DMS153 treated with DMSO at 0.1 percent for 48 hours (cell line): Measurements from ENCODE around the gene MBD3L5.
"Not testable (repeated sequence)": the region's sequence is repeated elsewhere in the genome, so short reads cannot be mapped to it uniquely, and the experiment has no call there.

Experiments used
- DNase-seq: peaks from one replicate; lab custom pipeline; 2025; ENCODE audit not compliant: unreplicated experiment; lab: John Stamatoyannopoulos, UW

MBD3L5 gene

GRCh38 chr19:7030278-7030677 is at the start of gene MBD3L5:
MBD3L5 (plus strand) TSS chr19:7030578; CDS start chr19:7030612, 34 bp downstream.
- not testable (repeated sequence) for DNase-seq

- DNase-seq: no peak
Observed at GRCh38 chr19:6983448-6983847, 46.9 kb upstream of the MBD3L5 start.

GRCh38 chr19:6987850-6988249 is 42.5 kb upstream of the MBD3L5 start:
- DNase-seq: no peak

- DNase-seq: no peak
Observed at GRCh38 chr19:6988257-6988656, 42.1 kb upstream of the MBD3L5 start.

GRCh38 chr19:6995054-6995453 is 35.3 kb upstream of the MBD3L5 start:
- DNase-seq: no peak

- DNase-seq: no peak
Observed at GRCh38 chr19:6996810-6997209, 33.6 kb upstream of the MBD3L5 start.

- no peak for DNase-seq
Observed at GRCh38 chr19:6997679-6998445, 32.5 kb upstream of the MBD3L5 start.

GRCh38 chr19:6999933-7000332 is 30.4 kb upstream of the MBD3L5 start:
- no peak for DNase-seq

GRCh38 chr19:7000333-7000732 is 30.0 kb upstream of the MBD3L5 start:
- no peak for DNase-seq

GRCh38 chr19:7000816-7001215 is 29.6 kb upstream of the MBD3L5 start:
- no peak for DNase-seq

GRCh38 chr19:7004313-7004931 is 26.0 kb upstream of the MBD3L5 start:
- no peak for DNase-seq

GRCh38 chr19:7006135-7006704 is 24.2 kb upstream of the MBD3L5 start:
- no peak for DNase-seq

GRCh38 chr19:7007859-7008258 is 22.5 kb upstream of the MBD3L5 start:
- no peak for DNase-seq

- DNase-seq: no peak
Observed at GRCh38 chr19:7010722-7011593, 19.4 kb upstream of the MBD3L5 start.

GRCh38 chr19:7013678-7014077 is 16.7 kb upstream of the MBD3L5 start:
- DNase-seq: no peak

GRCh38 chr19:7018828-7019227 is 11.6 kb upstream of the MBD3L5 start:
- DNase-seq: no peak

GRCh38 chr19:7021331-7021730 is 9.0 kb upstream of the MBD3L5 start, which contains the start of gene MBD3L2B:
MBD3L2B (minus strand) TSS chr19:7021431; CDS start chr19:7021397, 34 bp downstream.
- DNase-seq: not testable (repeated sequence)

GRCh38 chr19:7028790-7029189 is 1.6 kb upstream of the MBD3L5 start:
- DNase-seq: not testable (repeated sequence)

GRCh38 chr19:7040079-7040478 is 9.7 kb downstream of the MBD3L5 start, which contains the start of gene MBD3L4:
MBD3L4 (minus strand) TSS chr19:7040179; CDS start chr19:7040144, 35 bp downstream.
- not testable (repeated sequence) for DNase-seq

- DNase-seq: not testable (repeated sequence)
Observed at GRCh38 chr19:7041563-7041962, 11.2 kb downstream of the MBD3L5 start.

GRCh38 chr19:7049021-7049420 is 18.6 kb downstream of the MBD3L5 start, which contains the start of gene MBD3L2:
MBD3L2 (plus strand) TSS chr19:7049321; CDS start chr19:7049374, 53 bp downstream.
- DNase-seq: not testable (repeated sequence)
